ENCODE data around the gene DUSP6.

GRCh38 chr12:89369166-89369565, 16.9 kb upstream of the DUSP6 start:
- TF ChIP-seq ZNF395 (CRISPR knock-in tag; IDR thresholded peaks at IDR 0.05) = no peak
- no peak for TF ChIP-seq CTCF (IDR thresholded peaks at IDR 0.05 in 2 of 3, conservative IDR thresholded peaks at IDR 0.05 in 1 of 3; ENCODE audit: insufficient read depth in 2 of 3, low read depth in 1 of 3, low read length in 3 of 3)
- TF ChIP-seq FOXM1 (IDR thresholded peaks at IDR 0.05; ENCODE audit: low read depth) = no peak
- TF ChIP-seq FOXM1 (CRISPR knock-in tag; IDR thresholded peaks at IDR 0.05; ENCODE audit: low read depth) = no peak

Data from K562 (cell line).